ENCODE measurements around the gene EXOC4. TPM values are rescaled to one million over a fixed set of nuclear protein-coding genes. Genes with fewer than 3 reads are reported as not detected.

The EXOC4 gene
- total RNA-seq, 4 donors from 2014 or later, result 36.9 to 78.0 (median 52.2) TPM

DNA sequence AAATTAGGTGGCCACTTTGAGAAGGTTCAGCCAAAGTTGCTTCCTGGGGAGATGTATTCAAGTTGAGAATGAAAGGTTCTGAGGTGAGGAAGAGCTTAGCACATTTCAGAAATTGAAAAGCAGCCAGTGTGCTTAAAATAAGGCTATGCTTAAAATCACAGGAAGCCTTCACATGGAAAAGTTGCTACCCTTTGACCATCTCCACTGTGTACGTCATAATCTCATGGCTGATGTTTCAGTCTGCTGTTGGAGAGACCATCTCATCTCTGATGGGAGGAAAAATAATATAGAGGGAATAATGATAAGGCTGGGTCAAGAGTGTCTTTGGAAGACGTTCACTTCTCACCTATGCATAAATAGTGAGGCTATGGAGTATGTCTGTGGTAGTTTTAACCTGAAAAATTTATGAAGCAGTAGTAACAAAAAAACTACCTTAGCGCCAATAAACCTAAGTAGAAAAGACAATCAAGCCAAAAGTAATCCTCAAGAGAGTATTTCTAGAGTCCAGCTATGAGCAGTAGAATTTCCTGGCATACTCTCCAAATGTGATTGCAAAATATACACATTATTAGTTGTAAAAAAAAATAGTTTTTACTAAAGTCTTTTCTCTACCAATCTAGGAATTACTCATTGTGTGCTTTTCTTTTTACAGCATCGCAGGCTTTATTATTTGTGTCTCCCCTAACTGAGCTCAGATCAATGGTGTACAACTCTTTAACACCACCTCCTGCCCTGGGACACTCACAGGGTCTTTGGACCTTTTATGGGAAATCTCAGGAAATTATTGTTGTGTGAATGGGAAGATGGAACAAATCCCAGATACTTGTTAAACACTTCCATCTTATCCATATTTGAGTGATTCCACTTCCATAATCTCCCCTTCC is 439.1 kb downstream of the EXOC4 start:
- Histone ChIP-seq H3K4me3 (no peak overlapping the region), H3K27me3 (no peaks in the 10 kb centered on the region), H3K36me3 (no peaks in the 10 kb centered on the region), H3K27ac (no peak overlapping the region), H3K9me3 (no peaks in the 10 kb centered on the region), H3K4me1 (peaks cover 0 to 3% of the 10 kb centered on the region in 2 donors)
- ATAC-seq (no peak), DNase-seq (no peak)
- intact Hi-C loops (cut with DNase I; ENCODE audit: low total_unique reads), result no loop called here
- TF ChIP-seq, protein P1, sequence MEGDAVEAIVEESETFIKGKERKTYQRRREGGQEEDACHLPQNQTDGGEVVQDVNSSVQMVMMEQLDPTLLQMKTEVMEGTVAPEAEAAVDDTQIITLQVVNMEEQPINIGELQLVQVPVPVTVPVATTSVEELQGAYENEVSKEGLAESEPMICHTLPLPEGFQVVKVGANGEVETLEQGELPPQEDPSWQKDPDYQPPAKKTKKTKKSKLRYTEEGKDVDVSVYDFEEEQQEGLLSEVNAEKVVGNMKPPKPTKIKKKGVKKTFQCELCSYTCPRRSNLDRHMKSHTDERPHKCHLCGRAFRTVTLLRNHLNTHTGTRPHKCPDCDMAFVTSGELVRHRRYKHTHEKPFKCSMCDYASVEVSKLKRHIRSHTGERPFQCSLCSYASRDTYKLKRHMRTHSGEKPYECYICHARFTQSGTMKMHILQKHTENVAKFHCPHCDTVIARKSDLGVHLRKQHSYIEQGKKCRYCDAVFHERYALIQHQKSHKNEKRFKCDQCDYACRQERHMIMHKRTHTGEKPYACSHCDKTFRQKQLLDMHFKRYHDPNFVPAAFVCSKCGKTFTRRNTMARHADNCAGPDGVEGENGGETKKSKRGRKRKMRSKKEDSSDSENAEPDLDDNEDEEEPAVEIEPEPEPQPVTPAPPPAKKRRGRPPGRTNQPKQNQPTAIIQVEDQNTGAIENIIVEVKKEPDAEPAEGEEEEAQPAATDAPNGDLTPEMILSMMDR (IDR thresholded peaks at IDR 0.05 in 4 of 5, conservative IDR thresholded peaks at IDR 0.05 in 1 of 5), result no peak
- TF ChIP-seq POLR2A (IDR thresholded peaks at IDR 0.05), result no peak
- in situ Hi-C loops (cut with MboI; ENCODE audit: low sequenced_read_pairs in 4 of 4), result no loop called here

- Histone ChIP-seq H3K4me1 (peaks cover 0 to 3% of the 10 kb centered on the region in 2 donors), H3K27me3 (no peaks in the 10 kb centered on the region), H3K27ac (no peak overlapping the region), H3K4me3 (no peak overlapping the region), H3K36me3 (no peaks in the 10 kb centered on the region), H3K9me3 (no peaks in the 10 kb centered on the region)
- DNase-seq, result no peak
- ATAC-seq, result no peak
- TF ChIP-seq, protein P1 (IDR thresholded peaks at IDR 0.05 in 4 of 5, conservative IDR thresholded peaks at IDR 0.05 in 1 of 5), result no peak
- no peak for TF ChIP-seq POLR2A (IDR thresholded peaks at IDR 0.05)
- intact Hi-C loops (cut with DNase I; ENCODE audit: low total_unique reads), result no loop called here
- in situ Hi-C loops (cut with MboI; ENCODE audit: low sequenced_read_pairs in 4 of 4), result no loop called here
These were observed 440.4 kb downstream of the EXOC4 start for GRCh38 chr7:133693281-133693680.

- intact Hi-C loops (cut with DNase I; ENCODE audit: low total_unique reads) (no loop called here), in situ Hi-C loops (cut with MboI; ENCODE audit: low sequenced_read_pairs in 4 of 4) (no loop called here)
- TF ChIP-seq POLR2A (IDR thresholded peaks at IDR 0.05), result no peak
- TF ChIP-seq, protein P1 (IDR thresholded peaks at IDR 0.05 in 4 of 5, conservative IDR thresholded peaks at IDR 0.05 in 1 of 5), result no peak
These were observed 443.2 kb downstream of the EXOC4 start for GRCh38 chr7:133696056-133696455.

DNA sequence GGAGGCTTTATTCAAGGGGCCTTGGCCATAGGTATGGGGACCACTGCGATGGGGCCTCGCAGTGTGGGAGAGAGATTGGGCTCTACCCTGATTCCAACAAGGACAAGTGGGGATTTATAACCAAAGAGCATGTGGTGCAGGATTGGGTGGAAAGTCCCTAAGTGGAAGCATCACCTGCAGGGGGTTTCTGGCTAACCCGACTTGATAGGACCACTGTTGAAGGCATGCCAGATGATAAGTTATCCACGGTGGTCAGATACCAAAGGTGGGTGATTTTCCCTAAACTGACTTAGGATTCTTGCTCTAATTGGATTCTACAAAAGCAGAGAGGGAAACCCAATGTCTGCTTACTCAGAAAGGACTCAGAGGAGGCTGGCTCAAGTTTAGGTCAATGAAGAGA is 444.7 kb downstream of the EXOC4 start:
- TF ChIP-seq, protein P1 (IDR thresholded peaks at IDR 0.05 in 4 of 5, conservative IDR thresholded peaks at IDR 0.05 in 1 of 5), result no peak
- no peak for TF ChIP-seq POLR2A (IDR thresholded peaks at IDR 0.05)
- ATAC-seq, result no peak
- no peak overlapping the region for H3K27ac ChIP-seq
- in situ Hi-C loops (cut with MboI; ENCODE audit: low sequenced_read_pairs in 4 of 4), result no loop called here
- intact Hi-C loops (cut with DNase I; ENCODE audit: low total_unique reads), result no loop called here
- H3K27me3 ChIP-seq, result no peaks in the 10 kb centered on the region
- no peak for DNase-seq
- no peak overlapping the region for H3K4me3 ChIP-seq
- H3K9me3 ChIP-seq, result no peaks in the 10 kb centered on the region
- no peaks in the 10 kb centered on the region for H3K36me3 ChIP-seq
- no peaks in the 10 kb centered on the region for H3K4me1 ChIP-seq

More at GRCh38 chr7:133696056-133696455, 443.2 kb downstream of the EXOC4 start:
- Histone ChIP-seq H3K9me3 (no peaks in the 10 kb centered on the region), H3K36me3 (no peaks in the 10 kb centered on the region), H3K27me3 (no peaks in the 10 kb centered on the region), H3K4me1 (peaks cover 0 to 2% of the 10 kb centered on the region in 2 donors), H3K27ac (no peak overlapping the region), H3K4me3 (no peak overlapping the region)
- no peak for ATAC-seq
- DNase-seq, result no peak

All from gastrocnemius medialis (tissue), 4 donors.